ENCODE results near the gene DHX35.
A peak's percentile ranks its signal among the peaks of the same experiment; 100 is the strongest.

Gene DHX35

GRCh38 chr20:38997622-38998021, 35.5 kb downstream of the DHX35 start:
- Histone ChIP-seq H3K27me3 (ENCODE audit: insufficient read depth, low read length) (no peaks in the 10 kb centered on the region), H3F3A (ENCODE audit: insufficient read depth, low read length) (no peaks in the 10 kb centered on the region), H3K4me1 (ENCODE audit: insufficient read depth, low read length, severe bottlenecking) (peaks cover 7% of the 10 kb centered on the region), H3K4me2 (ENCODE audit: low read length) (no peak overlapping the region), H3K79me2 (ENCODE audit: insufficient read depth, low read length) (no peaks in the 10 kb centered on the region), H3K36me3 (ENCODE audit: insufficient read depth, low read length) (peaks cover 46% of the 10 kb centered on the region; the same call in 1 of the 2 replicates), H3K9me2 (ENCODE audit: low read depth, low read length) (no peaks in the 10 kb centered on the region), H3K9me3 (ENCODE audit: low read length) (no peaks in the 10 kb centered on the region), H4K20me1 (ENCODE audit: insufficient read depth, low read length) (no peaks in the 10 kb centered on the region), H3K27ac (ENCODE audit: low read depth, low read length, poor library complexity, severe bottlenecking) (no peak overlapping the region), H3K9ac (ENCODE audit: low read length) (no peak overlapping the region), H3K4me3 (ENCODE audit: low read depth, low read length, poor library complexity, severe bottlenecking) (no peak overlapping the region), H2AFZ (ENCODE audit: low read length) (no peak overlapping the region)
- TF ChIP-seq EZH2 (IDR thresholded peaks at IDR 0.05; ENCODE audit: borderline replicate concordance, low read length): no peak
- TF ChIP-seq, protein P1, sequence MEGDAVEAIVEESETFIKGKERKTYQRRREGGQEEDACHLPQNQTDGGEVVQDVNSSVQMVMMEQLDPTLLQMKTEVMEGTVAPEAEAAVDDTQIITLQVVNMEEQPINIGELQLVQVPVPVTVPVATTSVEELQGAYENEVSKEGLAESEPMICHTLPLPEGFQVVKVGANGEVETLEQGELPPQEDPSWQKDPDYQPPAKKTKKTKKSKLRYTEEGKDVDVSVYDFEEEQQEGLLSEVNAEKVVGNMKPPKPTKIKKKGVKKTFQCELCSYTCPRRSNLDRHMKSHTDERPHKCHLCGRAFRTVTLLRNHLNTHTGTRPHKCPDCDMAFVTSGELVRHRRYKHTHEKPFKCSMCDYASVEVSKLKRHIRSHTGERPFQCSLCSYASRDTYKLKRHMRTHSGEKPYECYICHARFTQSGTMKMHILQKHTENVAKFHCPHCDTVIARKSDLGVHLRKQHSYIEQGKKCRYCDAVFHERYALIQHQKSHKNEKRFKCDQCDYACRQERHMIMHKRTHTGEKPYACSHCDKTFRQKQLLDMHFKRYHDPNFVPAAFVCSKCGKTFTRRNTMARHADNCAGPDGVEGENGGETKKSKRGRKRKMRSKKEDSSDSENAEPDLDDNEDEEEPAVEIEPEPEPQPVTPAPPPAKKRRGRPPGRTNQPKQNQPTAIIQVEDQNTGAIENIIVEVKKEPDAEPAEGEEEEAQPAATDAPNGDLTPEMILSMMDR (IDR thresholded peaks at IDR 0.05; ENCODE audit: low read length): peak; percentile 33; the same call in 1 of the 2 replicates

DNA sequence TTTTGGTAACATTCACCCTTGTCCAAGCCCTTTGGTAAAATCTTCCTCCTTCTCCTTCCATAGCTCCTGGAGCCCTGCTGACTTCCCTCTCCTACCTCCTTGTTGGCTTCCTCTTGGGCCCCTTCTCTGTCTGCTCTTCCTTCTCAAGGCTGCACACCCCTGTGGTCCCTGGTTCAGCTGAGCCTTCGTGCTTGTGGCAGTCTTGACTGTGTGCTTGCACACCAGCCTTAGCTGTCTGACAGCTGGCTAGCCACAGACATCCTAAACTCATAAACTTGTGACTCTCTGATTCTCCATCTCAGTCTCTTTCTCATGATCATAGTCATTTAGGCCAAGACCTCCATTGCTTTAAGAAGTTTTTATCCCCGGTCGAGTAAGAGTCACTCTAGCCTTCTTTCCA, 37.1 kb downstream of the DHX35 start:
- H3K9ac ChIP-seq (ENCODE audit: low read length): no peak overlapping the region
- H3K9me3 ChIP-seq (ENCODE audit: low read length): no peaks in the 10 kb centered on the region
- TF ChIP-seq, protein P1 (IDR thresholded peaks at IDR 0.05; ENCODE audit: low read length): no peak
- no peak for TF ChIP-seq EZH2 (IDR thresholded peaks at IDR 0.05; ENCODE audit: borderline replicate concordance, low read length)
- H3K4me1 ChIP-seq (ENCODE audit: insufficient read depth, low read length, severe bottlenecking): peaks cover 7% of the 10 kb centered on the region
- H2AFZ ChIP-seq (ENCODE audit: low read length): no peak overlapping the region
- no peak overlapping the region for H3K4me2 ChIP-seq (ENCODE audit: low read length)
- no peak overlapping the region for H3K4me3 ChIP-seq (ENCODE audit: low read depth, low read length, poor library complexity, severe bottlenecking)
- H3K27ac ChIP-seq (ENCODE audit: low read depth, low read length, poor library complexity, severe bottlenecking): no peak overlapping the region
- H3F3A ChIP-seq (ENCODE audit: insufficient read depth, low read length): no peaks in the 10 kb centered on the region
- H3K27me3 ChIP-seq (ENCODE audit: insufficient read depth, low read length): no peaks in the 10 kb centered on the region
- no peaks in the 10 kb centered on the region for H3K9me2 ChIP-seq (ENCODE audit: low read depth, low read length)
- H3K79me2 ChIP-seq (ENCODE audit: insufficient read depth, low read length): no peaks in the 10 kb centered on the region
- H3K36me3 ChIP-seq (ENCODE audit: insufficient read depth, low read length): peaks cover 59% of the 10 kb centered on the region
- no peaks in the 10 kb centered on the region for H4K20me1 ChIP-seq (ENCODE audit: insufficient read depth, low read length)

- Histone ChIP-seq H3K79me2 (ENCODE audit: insufficient read depth, low read length) (no peaks in the 10 kb centered on the region), H3K36me3 (ENCODE audit: insufficient read depth, low read length) (peaks cover 55% of the 10 kb centered on the region), H3K9ac (ENCODE audit: low read length) (no peak overlapping the region), H2AFZ (ENCODE audit: low read length) (no peak overlapping the region), H3K4me1 (ENCODE audit: insufficient read depth, low read length, severe bottlenecking) (peaks cover 14% of the 10 kb centered on the region), H3K27ac (ENCODE audit: low read depth, low read length, poor library complexity, severe bottlenecking) (no peak overlapping the region), H3K4me3 (ENCODE audit: low read depth, low read length, poor library complexity, severe bottlenecking) (no peak overlapping the region), H3K9me3 (ENCODE audit: low read length) (no peaks in the 10 kb centered on the region), H4K20me1 (ENCODE audit: insufficient read depth, low read length) (no peaks in the 10 kb centered on the region), H3F3A (ENCODE audit: insufficient read depth, low read length) (no peaks in the 10 kb centered on the region), H3K4me2 (ENCODE audit: low read length) (no peak overlapping the region), H3K27me3 (ENCODE audit: insufficient read depth, low read length) (no peaks in the 10 kb centered on the region), H3K9me2 (ENCODE audit: low read depth, low read length) (no peaks in the 10 kb centered on the region)
- TF ChIP-seq, protein P1 (IDR thresholded peaks at IDR 0.05; ENCODE audit: low read length): no peak
- no peak for TF ChIP-seq EZH2 (IDR thresholded peaks at IDR 0.05; ENCODE audit: borderline replicate concordance, low read length)
Observed at GRCh38 chr20:38999965-39000910, 38.1 kb downstream of the DHX35 start.

Measured in OCI-LY1 (cell line).